ENCODE measurements around the gene TMEM232.

Gene TMEM232

DNA sequence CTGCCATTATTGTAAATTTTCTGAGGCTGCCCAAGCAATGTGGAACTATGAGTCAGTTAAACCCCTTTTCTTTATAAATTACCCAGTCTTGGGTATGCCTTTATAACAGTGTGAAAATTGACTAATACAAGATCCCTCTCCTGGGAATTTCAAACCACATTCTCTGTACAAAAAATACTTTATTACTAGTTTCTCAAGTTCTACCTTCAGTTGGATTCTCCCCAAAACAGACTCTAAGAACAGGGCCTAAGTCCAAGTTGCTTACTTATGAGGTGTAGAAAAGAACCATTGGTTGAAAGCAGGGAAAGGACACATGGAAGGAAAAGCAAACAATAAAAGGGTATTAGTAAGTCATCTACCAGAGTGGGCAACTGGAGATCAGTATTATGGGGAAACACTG, 343.2 kb downstream of the TMEM232 start:
- Histone ChIP-seq H3K4me3 (replicated peaks; ENCODE audit: low read depth, low read length) (no peak overlapping the region), H3K36me3 (ENCODE audit: control insufficient read depth, insufficient read depth, low read length) (no peaks in the 10 kb centered on the region), H3K27me3 (replicated peaks; ENCODE audit: control insufficient read depth, insufficient read depth, low read length) (no peaks in the 10 kb centered on the region)
- TF ChIP-seq CTCF (IDR thresholded peaks at IDR 0.05; ENCODE audit: insufficient read depth, low read length, poor library complexity, severe bottlenecking) = no peak
- DNase-seq (ENCODE audit: extremely low read depth, insufficient read length) = no peak

- no peak for DNase-seq (ENCODE audit: extremely low read depth, insufficient read length)
- no peaks in the 10 kb centered on the region for H3K36me3 ChIP-seq (ENCODE audit: control insufficient read depth, insufficient read depth, low read length)
- H3K27me3 ChIP-seq (replicated peaks; ENCODE audit: control insufficient read depth, insufficient read depth, low read length) = no peaks in the 10 kb centered on the region
- no peak for TF ChIP-seq CTCF (IDR thresholded peaks at IDR 0.05; ENCODE audit: insufficient read depth, low read length, poor library complexity, severe bottlenecking)
- no peak overlapping the region for H3K4me3 ChIP-seq (replicated peaks; ENCODE audit: low read depth, low read length)
Observed at GRCh38 chr5:110377943-110378342, 348.5 kb downstream of the TMEM232 start.

GRCh38 chr5:110377361-110377760, 349.1 kb downstream of the TMEM232 start:
- no peak for DNase-seq (ENCODE audit: extremely low read depth, insufficient read length)
- no peak for TF ChIP-seq CTCF (IDR thresholded peaks at IDR 0.05; ENCODE audit: insufficient read depth, low read length, poor library complexity, severe bottlenecking)
- H3K4me3 ChIP-seq (replicated peaks; ENCODE audit: low read depth, low read length) = no peak overlapping the region
- H3K36me3 ChIP-seq (ENCODE audit: control insufficient read depth, insufficient read depth, low read length) = no peaks in the 10 kb centered on the region
- H3K27me3 ChIP-seq (replicated peaks; ENCODE audit: control insufficient read depth, insufficient read depth, low read length) = no peaks in the 10 kb centered on the region

GRCh38 chr5:110376281-110376951, 350.1 kb downstream of the TMEM232 start:
- Histone ChIP-seq H3K27me3 (replicated peaks; ENCODE audit: control insufficient read depth, insufficient read depth, low read length) (no peaks in the 10 kb centered on the region), H3K4me3 (replicated peaks; ENCODE audit: low read depth, low read length) (no peak overlapping the region), H3K36me3 (ENCODE audit: control insufficient read depth, insufficient read depth, low read length) (no peaks in the 10 kb centered on the region)
- no peak for TF ChIP-seq CTCF (IDR thresholded peaks at IDR 0.05; ENCODE audit: insufficient read depth, low read length, poor library complexity, severe bottlenecking)
- DNase-seq (ENCODE audit: extremely low read depth, insufficient read length) = no peak

- no peak for DNase-seq (ENCODE audit: extremely low read depth, insufficient read length)
- no peak for TF ChIP-seq CTCF (IDR thresholded peaks at IDR 0.05; ENCODE audit: insufficient read depth, low read length, poor library complexity, severe bottlenecking)
- no peaks in the 10 kb centered on the region for H3K36me3 ChIP-seq (ENCODE audit: control insufficient read depth, insufficient read depth, low read length)
- no peaks in the 10 kb centered on the region; the same call in 1 of the 2 replicates for H3K27me3 ChIP-seq (replicated peaks; ENCODE audit: control insufficient read depth, insufficient read depth, low read length)
- no peak overlapping the region for H3K4me3 ChIP-seq (replicated peaks; ENCODE audit: low read depth, low read length)
Observed at GRCh38 chr5:110371725-110372041, 354.8 kb downstream of the TMEM232 start.
